Epithelial cell of proximal tubule (primary cell): ENCODE measurements around the gene SGSM1. TPM values are rescaled to one million over a fixed set of nuclear protein-coding genes. Genes with fewer than 3 reads are reported as not detected.

ENCODE experiments used
- DNase-seq: peaks from one replicate; pipeline ENCODE4 v3.0.0-alpha.2; 2011; ENCODE audit warnings: low read depth
- H3K4me3 ChIP-seq: 2 replicates; pipeline ENCODE4 v1.5.1; 2011; ENCODE audit warnings: low read depth, mild to moderate bottlenecking, low read length
- CTCF ChIP-seq: conservative IDR thresholded peaks from 2 replicates; pipeline ENCODE4 v1.5.1; 2012; ENCODE audit warnings: low read depth, mild to moderate bottlenecking, low read length
- total RNA-seq: library from RNA; depleted of rRNA; stranded (reverse); fragments of >200 nt; gene quantifications from 2 replicates; pipeline ENCODE4 v1.2.3, GENCODE V29; 2015

SGSM1 gene
- total RNA-seq, 1 donor from 2014 or later = under 0.01 TPM

- no peak overlapping the region for H3K4me3 ChIP-seq
- no peak for TF ChIP-seq CTCF
- DNase-seq = no peak
Observed at GRCh38 chr22:24944217-24944937, 138.4 kb downstream of the SGSM1 start.

- no peak overlapping the region for H3K4me3 ChIP-seq
- no peak for DNase-seq
- TF ChIP-seq CTCF = no peak
Observed at GRCh38 chr22:24945430-24945829, 139.4 kb downstream of the SGSM1 start.

GRCh38 chr22:24947383-24947782 lies 141.4 kb downstream of the SGSM1 start:
- no peak for TF ChIP-seq CTCF
- DNase-seq = no peak
- no peak overlapping the region for H3K4me3 ChIP-seq

GRCh38 chr22:24947881-24948280 lies 141.9 kb downstream of the SGSM1 start:
- H3K4me3 ChIP-seq = no peak overlapping the region
- no peak for DNase-seq

GRCh38 chr22:24948356-24949202 lies 142.6 kb downstream of the SGSM1 start:
- no peak overlapping the region for H3K4me3 ChIP-seq
- TF ChIP-seq CTCF = no peak
- no peak for DNase-seq

More at GRCh38 chr22:24947881-24948280, 141.9 kb downstream of the SGSM1 start:
- no peak for TF ChIP-seq CTCF

- no peak for TF ChIP-seq CTCF
- H3K4me3 ChIP-seq = peak overlapping the region; percentile 19
- DNase-seq = no peak
Observed at GRCh38 chr22:24950272-24950902, 144.4 kb downstream of the SGSM1 start.
